RPMI7951 (cell line): ENCODE measurements around the gene GRM7. TPM values are rescaled to one million over a fixed set of nuclear protein-coding genes. Genes with fewer than 3 reads are reported as not detected.

Experiments used
- DNase-seq: peaks from one replicate; pipeline ENCODE4 v3.0.0-alpha.2; 2012; ENCODE audit warnings: low read depth
- total RNA-seq: library from RNA; depleted of rRNA; stranded (reverse); fragments of >200 nt; shearing (Covaris generic); gene quantifications from 2 replicates; pipeline ENCODE4 v1.2.3, GENCODE V29; 2014

The GRM7 gene
- total RNA-seq, 1 experiment from 2014 or later, result not detected

- DNase-seq, result no peak
Observed at GRCh38 chr3:7306901-7307300, 446.0 kb downstream of the GRM7 start.

GRCh38 chr3:7307410-7307809 is 446.5 kb downstream of the GRM7 start:
- no peak for DNase-seq

GRCh38 chr3:7309641-7310102 is 448.8 kb downstream of the GRM7 start:
- DNase-seq, result no peak

- no peak for DNase-seq
Observed at GRCh38 chr3:7315037-7315436, 454.1 kb downstream of the GRM7 start.

GRCh38 chr3:7322957-7323669 is 462.2 kb downstream of the GRM7 start:
- no peak for DNase-seq

- DNase-seq, result no peak
Observed at GRCh38 chr3:7328339-7328738, 467.4 kb downstream of the GRM7 start.

- DNase-seq, result no peak
Observed at GRCh38 chr3:7332696-7333095, 471.8 kb downstream of the GRM7 start.

GRCh38 chr3:7333125-7333524 is 472.2 kb downstream of the GRM7 start:
- DNase-seq, result no peak

- DNase-seq, result no peak
Observed at GRCh38 chr3:7340795-7341194, 479.9 kb downstream of the GRM7 start.

- DNase-seq, result no peak
Observed at GRCh38 chr3:7346364-7346763, 485.4 kb downstream of the GRM7 start.

GRCh38 chr3:7357101-7357500 is 496.2 kb downstream of the GRM7 start:
- no peak for DNase-seq

GRCh38 chr3:7367968-7368367 is 507.1 kb downstream of the GRM7 start:
- DNase-seq, result no peak

- DNase-seq, result no peak
Observed at GRCh38 chr3:7368597-7368996, 507.7 kb downstream of the GRM7 start.

GRCh38 chr3:7371693-7372572 is 511.0 kb downstream of the GRM7 start:
- no peak for DNase-seq

GRCh38 chr3:7377103-7377502 is 516.2 kb downstream of the GRM7 start:
- no peak for DNase-seq

GRCh38 chr3:7381741-7382140 is 520.8 kb downstream of the GRM7 start:
- no peak for DNase-seq

GRCh38 chr3:7382293-7383010 is 521.5 kb downstream of the GRM7 start:
- no peak for DNase-seq

GRCh38 chr3:7385635-7386034 is 524.7 kb downstream of the GRM7 start:
- no peak for DNase-seq

- DNase-seq, result no peak
Observed at GRCh38 chr3:7388026-7388425, 527.1 kb downstream of the GRM7 start.

GRCh38 chr3:7392206-7392605 is 531.3 kb downstream of the GRM7 start:
- no peak for DNase-seq

GRCh38 chr3:7393944-7394605 is 533.2 kb downstream of the GRM7 start:
- no peak for DNase-seq

GRCh38 chr3:7396534-7396933 is 535.6 kb downstream of the GRM7 start:
- DNase-seq, result no peak
